NCI-H446 (cell line): ENCODE measurements around the gene MISP3.

Experiments used
- DNase-seq, 2 experiments: peaks; one replicate each; lab custom pipeline; 2025; lab: John Stamatoyannopoulos, UW

Gene MISP3

GRCh38 chr19:14122924-14123323 lies 50.3 kb downstream of the MISP3 start:
- no peak for DNase-seq
